K562 (cell line): ENCODE data around the gene TMEM132D.

Source experiments
- CXXC5 ChIP-seq: fragments of 250-450 bp; sonication (Bioruptor Pico); IDR thresholded peaks from 2 replicates; pipeline ENCODE4 v1.8.0; 2022; ENCODE audit warnings: inconsistent platforms, mild to moderate bottlenecking, moderate library complexity
- EP300 ChIP-seq: IDR thresholded peaks from 2 replicates; pipeline ENCODE4 v1.6.1; 2012; ENCODE audit warnings: low read length, improper control_type of control experiment
- EZH2 ChIP-seq: IDR thresholded peaks from 2 replicates; pipeline ENCODE4 v1.6.1; 2012; ENCODE audit warnings: low read depth, mild to moderate bottlenecking, inconsistent platforms, low read length, borderline replicate concordance
- ZFP30 ChIP-seq: fragments of 250-450 bp; sonication (Bioruptor Pico); IDR thresholded peaks from 2 replicates; pipeline ENCODE4 v1.8.0; 2022; ENCODE audit warnings: moderate library complexity, mild to moderate bottlenecking, inconsistent platforms, borderline replicate concordance

GRCh38 chr12:129305851-129306250 lies 598.0 kb downstream of the TMEM132D start:
- TF ChIP-seq EP300: no peak
- TF ChIP-seq CXXC5: no peak
- no peak for TF ChIP-seq EZH2
- TF ChIP-seq ZFP30 (CRISPR knock-in tag): no peak
